GM10248 (cell line): Measurements from ENCODE around the gene PADI1.

Source experiments
- CTCF ChIA-PET: fragments of 300-600 bp; sonication (Branson Sonifier 250); formaldehyde crosslinking; extraction: SDS; loops from one replicate; lab custom pipeline; 2021; ENCODE audit warnings: antibody characterized with exemption; lab: Yijun Ruan, JAX
- POLR2A ChIA-PET: fragments of 350-650 bp; sonication (Branson Sonifier 250); formaldehyde crosslinking; extraction: SDS; loops from one replicate; lab custom pipeline; 2020; ENCODE audit warnings: antibody characterized with exemption; lab: Yijun Ruan, JAX
- DNase-seq: peaks from one replicate; pipeline ENCODE4 v3.0.0; 2012; ENCODE audit errors: extremely low spot score
- TF ChIP-seq, protein P1 (sequence below): IDR thresholded peaks from 2 replicates; pipeline ENCODE4 v1.5.1; 2012; ENCODE audit warnings: mild to moderate bottlenecking, low read depth; ENCODE audit errors: extremely low read depth, missing control alignments, control extremely low read depth

The PADI1 gene

DNA sequence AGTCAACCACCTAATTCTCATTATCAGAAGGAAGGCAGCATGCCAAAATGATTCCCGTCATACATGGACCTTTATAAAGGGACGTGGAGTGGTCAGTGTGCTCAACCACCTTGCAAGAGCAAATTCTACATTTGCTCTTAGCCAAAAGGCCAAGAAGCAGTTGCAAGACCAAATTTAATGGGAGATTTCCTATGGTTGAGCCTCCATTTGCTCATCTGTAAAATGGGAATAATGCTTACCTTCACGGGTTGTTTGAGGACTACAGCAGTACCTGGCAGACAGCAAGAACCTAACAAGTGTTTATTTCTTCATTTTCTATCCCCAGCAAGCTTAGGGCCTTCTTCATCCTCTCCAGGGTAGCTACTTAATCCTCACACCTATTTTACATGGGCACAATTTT is 85.6 kb downstream of the PADI1 start:
- ChIA-PET CTCF (no interaction called here), POLR2A (no interaction called here)
- TF ChIP-seq, protein P1, sequence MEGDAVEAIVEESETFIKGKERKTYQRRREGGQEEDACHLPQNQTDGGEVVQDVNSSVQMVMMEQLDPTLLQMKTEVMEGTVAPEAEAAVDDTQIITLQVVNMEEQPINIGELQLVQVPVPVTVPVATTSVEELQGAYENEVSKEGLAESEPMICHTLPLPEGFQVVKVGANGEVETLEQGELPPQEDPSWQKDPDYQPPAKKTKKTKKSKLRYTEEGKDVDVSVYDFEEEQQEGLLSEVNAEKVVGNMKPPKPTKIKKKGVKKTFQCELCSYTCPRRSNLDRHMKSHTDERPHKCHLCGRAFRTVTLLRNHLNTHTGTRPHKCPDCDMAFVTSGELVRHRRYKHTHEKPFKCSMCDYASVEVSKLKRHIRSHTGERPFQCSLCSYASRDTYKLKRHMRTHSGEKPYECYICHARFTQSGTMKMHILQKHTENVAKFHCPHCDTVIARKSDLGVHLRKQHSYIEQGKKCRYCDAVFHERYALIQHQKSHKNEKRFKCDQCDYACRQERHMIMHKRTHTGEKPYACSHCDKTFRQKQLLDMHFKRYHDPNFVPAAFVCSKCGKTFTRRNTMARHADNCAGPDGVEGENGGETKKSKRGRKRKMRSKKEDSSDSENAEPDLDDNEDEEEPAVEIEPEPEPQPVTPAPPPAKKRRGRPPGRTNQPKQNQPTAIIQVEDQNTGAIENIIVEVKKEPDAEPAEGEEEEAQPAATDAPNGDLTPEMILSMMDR: no peak
- no peak for DNase-seq

DNA sequence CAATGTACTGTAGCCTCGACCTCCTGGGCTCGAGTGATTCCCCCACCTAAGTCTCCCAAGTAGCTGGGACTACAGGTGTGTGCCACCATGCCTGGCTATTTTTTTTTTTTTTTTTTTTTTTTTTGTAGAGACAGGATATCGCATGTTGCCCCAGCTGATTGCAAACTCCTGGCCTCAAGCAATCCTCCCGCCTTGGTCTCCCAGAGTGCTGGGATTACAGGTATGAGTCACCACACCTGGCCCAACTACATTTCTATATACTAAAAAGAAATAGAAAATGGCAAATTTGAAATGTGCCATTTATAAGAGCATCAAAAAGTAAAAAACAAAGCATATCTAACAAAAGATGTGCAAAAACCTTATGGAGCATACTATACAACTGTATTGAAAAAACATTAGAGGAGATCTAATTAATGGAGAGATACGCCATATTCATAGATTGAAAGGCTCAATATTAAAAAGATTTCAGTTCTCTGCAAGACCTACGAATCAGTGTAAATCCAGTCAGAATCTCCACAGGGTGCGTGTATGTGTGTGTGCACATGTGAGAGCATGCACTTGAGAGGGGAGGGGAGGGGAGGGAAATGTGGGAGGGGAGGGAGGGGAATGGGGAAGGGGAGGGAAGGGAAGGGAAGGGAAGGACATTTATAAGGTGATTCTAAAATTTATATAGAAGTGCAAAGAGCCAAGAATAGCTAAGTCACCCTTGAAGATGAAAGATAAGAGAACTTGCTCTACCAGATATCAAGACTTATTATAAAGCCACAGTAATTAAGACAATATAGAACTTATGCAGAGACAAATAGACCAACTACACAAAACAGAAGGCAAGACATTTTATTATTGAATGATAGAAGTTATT is 87.6 kb downstream of the PADI1 start:
- no peak for DNase-seq
- CTCF ChIA-PET: no interaction called here
- POLR2A ChIA-PET: no interaction called here
- TF ChIP-seq, protein P1: no peak

DNA sequence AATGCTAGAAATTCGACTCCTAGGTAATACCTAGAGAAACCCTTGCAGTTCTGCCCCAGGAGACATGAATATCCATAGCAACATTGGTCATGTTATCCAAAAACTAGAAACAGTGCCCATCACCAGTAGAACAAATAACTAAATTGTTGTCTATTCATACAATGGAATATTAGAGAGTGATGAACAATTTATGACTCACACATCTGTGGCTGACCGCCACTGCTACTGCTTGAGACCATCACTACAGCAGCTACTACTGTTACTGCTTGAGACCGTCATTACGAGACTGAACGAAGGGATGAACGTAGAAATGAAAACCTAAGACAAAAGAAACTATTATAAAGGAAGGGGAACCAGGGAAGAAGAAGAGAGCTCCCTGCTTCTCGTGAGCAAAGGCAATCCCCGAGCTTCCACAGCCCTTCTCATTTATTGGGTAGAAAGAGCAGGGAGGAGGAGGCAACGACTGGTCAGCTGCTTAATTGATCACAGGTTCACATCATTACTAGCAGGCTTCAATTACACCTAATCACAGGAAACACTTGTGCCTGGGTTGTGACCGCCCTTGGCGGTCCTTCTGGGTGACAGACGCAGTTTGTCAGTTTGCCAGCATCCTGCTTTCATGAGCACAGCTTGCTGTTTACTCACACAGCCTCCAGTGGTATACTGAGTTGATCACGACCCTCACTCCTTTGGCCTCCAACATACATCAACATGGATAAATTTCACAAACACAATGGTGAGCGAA is 88.9 kb downstream of the PADI1 start:
- DNase-seq: no peak
- CTCF ChIA-PET: no interaction called here
- TF ChIP-seq, protein P1: no peak
- POLR2A ChIA-PET: no interaction called here

DNA sequence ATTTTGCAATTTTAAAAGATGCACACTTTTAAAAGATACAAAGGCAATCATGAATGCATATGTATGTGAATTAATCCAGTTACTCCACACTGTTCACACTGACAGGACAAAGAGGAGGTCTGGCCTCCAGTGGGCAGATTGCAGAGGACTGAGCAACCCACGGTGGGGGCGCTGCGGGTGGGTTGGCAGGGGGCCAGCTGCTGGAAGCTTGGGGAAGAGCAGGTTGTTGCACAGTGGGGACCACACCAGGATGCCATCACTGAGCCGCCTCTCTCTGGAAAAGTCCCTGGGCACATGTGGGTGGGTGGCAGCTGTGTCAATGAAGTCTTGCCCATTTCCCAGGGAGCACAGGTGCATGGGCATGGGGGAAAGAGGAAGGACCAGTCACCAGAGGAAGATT is 90.4 kb downstream of the PADI1 start:
- CTCF ChIA-PET: no interaction called here
- TF ChIP-seq, protein P1: no peak
- no peak for DNase-seq
- POLR2A ChIA-PET: no interaction called here
